ENCODE data around the gene ZNF619.

GRCh38 chr3:40502034-40502433, 25.1 kb downstream of the ZNF619 start:
- no peak for TF ChIP-seq EZH2 (IDR thresholded peaks at IDR 0.05; ENCODE audit: low read length, missing control alignments)
- TF ChIP-seq, protein P1, sequence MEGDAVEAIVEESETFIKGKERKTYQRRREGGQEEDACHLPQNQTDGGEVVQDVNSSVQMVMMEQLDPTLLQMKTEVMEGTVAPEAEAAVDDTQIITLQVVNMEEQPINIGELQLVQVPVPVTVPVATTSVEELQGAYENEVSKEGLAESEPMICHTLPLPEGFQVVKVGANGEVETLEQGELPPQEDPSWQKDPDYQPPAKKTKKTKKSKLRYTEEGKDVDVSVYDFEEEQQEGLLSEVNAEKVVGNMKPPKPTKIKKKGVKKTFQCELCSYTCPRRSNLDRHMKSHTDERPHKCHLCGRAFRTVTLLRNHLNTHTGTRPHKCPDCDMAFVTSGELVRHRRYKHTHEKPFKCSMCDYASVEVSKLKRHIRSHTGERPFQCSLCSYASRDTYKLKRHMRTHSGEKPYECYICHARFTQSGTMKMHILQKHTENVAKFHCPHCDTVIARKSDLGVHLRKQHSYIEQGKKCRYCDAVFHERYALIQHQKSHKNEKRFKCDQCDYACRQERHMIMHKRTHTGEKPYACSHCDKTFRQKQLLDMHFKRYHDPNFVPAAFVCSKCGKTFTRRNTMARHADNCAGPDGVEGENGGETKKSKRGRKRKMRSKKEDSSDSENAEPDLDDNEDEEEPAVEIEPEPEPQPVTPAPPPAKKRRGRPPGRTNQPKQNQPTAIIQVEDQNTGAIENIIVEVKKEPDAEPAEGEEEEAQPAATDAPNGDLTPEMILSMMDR (conservative IDR thresholded peaks at IDR 0.05 in 1 of 2, IDR thresholded peaks at IDR 0.05 in 1 of 2; ENCODE audit: low read depth in 1 of 2, low read length in 2 of 2), result no peak
